ENCODE measurements around the gene AGPAT3. TPM values are rescaled to one million over a fixed set of nuclear protein-coding genes. Genes with fewer than 3 reads are reported as not detected.
"Not testable (repeated sequence)": the region's sequence is repeated elsewhere in the genome, so short reads cannot be mapped to it uniquely, and the experiment has no call there.

AGPAT3 gene
- total RNA-seq, result 43.7 and 80.9 TPM in 2 replicates

- no peak for DNase-seq (ENCODE audit: low read depth, low spot score)
Measured at GRCh38 chr21:43864962-43865539, at the start of gene AGPAT3. TSS of gene AGPAT3 (plus strand) at chr21:43865223. CDS start at chr21:43959682, 94,459 bp downstream.

GRCh38 chr21:43815991-43816390 lies 49.0 kb upstream of the AGPAT3 start:
- DNase-seq (ENCODE audit: low read depth, low spot score), result no peak

- no peak for DNase-seq (ENCODE audit: low read depth, low spot score)
Measured at GRCh38 chr21:43816611-43817071, 48.4 kb upstream of the AGPAT3 start.

DNA sequence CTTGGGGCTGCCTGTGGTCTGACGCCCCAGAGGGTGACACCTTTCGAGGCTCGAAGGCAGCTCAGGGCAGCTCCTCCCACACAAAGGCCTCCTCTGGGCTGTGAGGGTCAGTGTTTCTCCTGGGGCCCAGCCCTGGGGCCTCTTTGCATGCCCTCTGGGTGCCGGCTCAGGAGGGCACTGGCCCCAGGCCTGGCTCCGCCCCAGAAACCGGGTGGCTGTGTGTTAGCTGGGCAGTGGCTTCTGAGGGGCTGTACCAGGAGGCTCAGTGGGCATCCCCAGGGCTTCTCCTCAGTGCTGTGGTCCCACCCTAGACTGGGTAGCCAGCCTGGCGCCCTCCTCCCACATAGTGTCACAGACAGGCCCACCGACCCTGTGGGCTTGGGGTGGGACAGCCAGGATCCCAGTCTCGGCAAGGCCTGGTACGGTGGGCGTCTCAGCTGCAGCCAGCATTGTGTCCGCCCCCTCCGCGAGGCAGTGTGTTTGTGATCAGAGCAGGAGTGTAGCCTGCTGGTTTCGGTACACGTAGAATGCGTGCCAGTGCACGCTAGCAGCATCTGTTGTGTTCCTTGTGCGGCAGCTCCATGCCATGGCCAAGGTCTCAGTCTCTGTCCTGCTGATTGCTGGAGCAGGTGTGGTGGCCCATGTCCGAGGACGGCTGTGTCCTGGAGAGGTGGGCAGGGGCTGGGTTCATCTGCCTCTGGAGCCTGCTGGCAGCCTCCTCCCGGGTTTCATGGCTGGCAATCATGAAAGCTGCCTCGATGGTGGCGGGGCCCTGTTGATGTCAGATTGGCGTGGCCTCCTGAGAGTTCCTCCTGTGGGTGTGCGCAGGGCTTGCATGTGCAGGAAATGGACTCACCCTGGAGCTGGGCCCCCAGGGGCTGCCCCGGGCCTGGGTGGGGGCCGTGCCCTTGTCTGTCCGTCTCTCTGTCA lies 47.6 kb upstream of the AGPAT3 start:
- no peak for DNase-seq (ENCODE audit: low read depth, low spot score)

DNA sequence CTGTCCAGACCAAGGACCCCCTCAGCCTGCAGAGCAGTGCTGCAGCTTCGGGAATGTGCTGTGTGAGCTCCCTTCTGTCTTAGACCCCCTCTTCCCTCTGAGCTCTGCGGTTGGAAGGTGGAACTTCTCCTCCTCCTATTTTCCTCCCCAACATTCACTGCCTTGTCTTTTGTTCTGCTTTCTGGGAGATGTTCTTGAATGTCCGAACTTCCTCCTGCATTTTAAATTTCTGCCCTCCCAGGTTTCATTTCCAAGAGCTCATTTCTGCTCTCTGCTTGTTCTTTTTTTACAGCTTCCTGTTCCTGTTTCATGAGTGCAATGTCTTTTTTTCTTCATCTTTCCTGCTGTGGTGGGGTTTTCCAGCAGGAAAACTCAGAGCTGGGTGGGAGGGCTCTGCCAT lies 46.3 kb upstream of the AGPAT3 start:
- no peak for DNase-seq (ENCODE audit: low read depth, low spot score)

- no peak for DNase-seq (ENCODE audit: low read depth, low spot score)
Measured at GRCh38 chr21:43819511-43820405, 45.3 kb upstream of the AGPAT3 start.

GRCh38 chr21:43820466-43820865 lies 44.6 kb upstream of the AGPAT3 start:
- no peak for DNase-seq (ENCODE audit: low read depth, low spot score)

DNA sequence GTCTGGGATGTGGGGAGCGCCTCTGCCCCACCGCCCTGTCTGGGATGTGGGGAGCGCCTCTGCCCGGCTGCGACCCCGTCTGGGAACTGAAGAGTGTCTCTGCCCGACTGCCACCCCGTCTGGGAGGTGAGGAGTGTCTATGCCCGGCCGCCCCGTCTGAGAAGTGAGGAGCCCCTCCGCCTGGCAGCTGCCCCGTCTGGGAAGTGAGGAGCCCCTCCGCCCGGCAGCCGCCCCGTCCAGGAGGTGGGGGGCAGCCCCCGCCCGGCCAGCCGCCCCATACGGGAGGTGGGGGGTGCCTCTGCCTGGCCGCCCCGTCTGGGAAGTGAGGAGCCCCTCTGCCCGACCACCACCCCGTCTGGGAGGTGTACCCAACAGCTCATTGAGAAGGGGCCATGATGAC lies 42.9 kb upstream of the AGPAT3 start:
- DNase-seq (ENCODE audit: low read depth, low spot score), result not testable (repeated sequence)

GRCh38 chr21:43822741-43823140 lies 42.3 kb upstream of the AGPAT3 start:
- DNase-seq (ENCODE audit: low read depth, low spot score), result not testable (repeated sequence)

GRCh38 chr21:43824333-43825241 lies 40.4 kb upstream of the AGPAT3 start:
- DNase-seq (ENCODE audit: low read depth, low spot score), result no peak

DNA sequence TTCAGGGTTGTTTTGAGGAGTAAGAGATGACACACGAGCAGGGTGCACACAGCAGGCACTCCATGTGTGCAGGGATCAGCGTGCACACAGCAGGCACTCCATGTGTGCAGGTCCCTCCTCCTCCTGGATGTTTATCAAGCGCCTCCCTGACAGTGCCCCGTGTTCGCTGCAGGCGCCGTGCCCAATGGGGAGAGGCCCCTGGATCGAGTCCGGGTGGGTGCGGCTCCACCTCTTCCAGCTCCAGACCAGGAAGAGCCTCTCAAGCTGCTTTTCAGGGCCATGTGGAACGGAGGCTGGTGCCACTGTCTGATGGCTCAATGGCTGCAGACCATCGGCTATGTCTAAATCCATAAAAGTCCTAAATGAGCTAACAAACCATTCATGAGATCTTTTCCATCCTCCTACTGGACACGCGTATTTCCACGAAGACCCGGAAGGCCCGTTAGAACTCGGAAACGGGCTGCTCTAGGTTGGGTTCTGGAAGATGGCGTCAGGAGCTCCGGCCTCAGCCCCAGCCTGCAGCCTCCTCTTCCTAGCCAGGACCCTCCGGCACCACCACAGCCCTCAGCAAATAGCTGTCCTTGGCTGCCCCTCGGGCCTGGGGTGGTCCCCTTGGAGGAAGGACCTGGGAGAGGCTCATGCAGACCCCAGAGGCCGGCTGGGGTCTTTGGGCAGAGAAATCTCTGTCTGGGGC lies 39.6 kb upstream of the AGPAT3 start:
- no peak for DNase-seq (ENCODE audit: low read depth, low spot score)

DNA sequence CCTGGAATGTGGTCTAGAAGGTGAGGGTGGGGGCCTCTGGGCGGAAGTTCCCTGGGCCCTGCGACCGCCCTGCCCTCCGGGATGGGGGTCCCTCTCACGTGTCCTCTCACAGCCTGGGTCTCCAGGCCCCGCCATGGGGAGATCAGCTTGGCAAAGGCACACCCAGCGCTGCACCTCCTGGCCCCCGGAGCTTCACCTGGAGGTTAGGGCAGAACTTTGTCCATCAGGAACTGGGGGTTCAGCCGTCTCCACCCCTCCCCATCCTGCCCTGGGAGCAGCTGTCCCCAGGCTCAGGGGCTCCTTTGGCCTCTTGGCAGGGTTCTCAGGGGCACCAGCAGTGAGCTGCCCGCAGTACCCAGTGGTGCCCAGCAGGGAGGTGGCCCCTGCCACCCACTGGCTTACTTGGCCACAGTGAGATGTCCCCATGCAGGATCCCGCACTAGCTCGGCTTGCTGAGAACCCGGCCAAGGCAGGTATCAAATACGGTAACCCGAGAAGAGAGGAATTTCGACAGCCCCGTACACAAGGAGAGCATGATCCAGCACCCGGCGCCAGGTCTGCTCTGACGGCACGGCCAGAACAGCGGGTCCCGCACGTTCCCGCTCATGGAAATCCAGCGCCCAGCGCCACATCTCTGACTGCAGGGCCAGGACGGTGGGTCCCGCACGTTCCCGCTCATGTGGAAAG lies 38.9 kb upstream of the AGPAT3 start:
- no peak for DNase-seq (ENCODE audit: low read depth, low spot score)

DNA sequence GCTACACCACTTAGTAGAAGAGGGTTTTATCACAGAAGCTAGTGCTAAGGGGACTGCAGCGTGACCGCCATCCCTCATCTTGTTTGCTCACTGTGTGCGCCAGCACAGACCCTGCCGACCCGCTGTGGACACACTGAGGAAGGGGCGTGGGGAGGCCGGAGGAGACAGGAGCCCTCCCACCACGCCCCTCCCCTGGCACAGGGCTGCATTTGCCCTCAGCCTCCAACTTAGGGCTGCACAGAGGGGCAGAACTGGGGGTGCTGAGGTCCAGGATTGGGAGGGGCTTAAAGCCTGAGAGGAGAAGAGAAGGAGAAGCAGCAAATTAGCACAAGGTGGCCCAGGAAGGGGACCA lies 38.4 kb upstream of the AGPAT3 start:
- no peak for DNase-seq (ENCODE audit: low read depth, low spot score)

- DNase-seq (ENCODE audit: low read depth, low spot score), result no peak
Measured at GRCh38 chr21:43827015-43827611, 37.9 kb upstream of the AGPAT3 start.

DNA sequence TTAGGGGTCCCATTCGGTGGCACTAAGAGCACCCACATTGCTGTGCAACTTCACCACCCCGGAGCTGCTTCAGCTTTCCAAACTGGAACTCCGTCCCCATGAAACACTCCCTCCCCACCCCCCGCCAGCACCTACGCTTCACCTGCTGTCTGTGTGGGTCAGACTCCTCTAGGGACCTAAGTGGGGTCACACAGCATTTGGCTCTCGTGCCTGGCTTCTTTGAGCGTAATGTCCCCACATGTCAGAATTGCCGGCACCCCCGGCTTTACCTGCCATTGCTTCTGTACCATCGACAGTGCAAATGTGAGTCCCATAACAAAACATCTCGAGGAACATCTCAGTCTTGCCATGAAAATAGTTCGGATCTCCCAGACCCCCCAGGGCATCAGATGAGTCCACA lies 35.9 kb upstream of the AGPAT3 start:
- DNase-seq (ENCODE audit: low read depth, low spot score), result no peak

GRCh38 chr21:43829575-43830119 lies 35.4 kb upstream of the AGPAT3 start:
- DNase-seq (ENCODE audit: low read depth, low spot score), result no peak

- DNase-seq (ENCODE audit: low read depth, low spot score), result no peak
Measured at GRCh38 chr21:43832158-43832550, 32.9 kb upstream of the AGPAT3 start.

DNA sequence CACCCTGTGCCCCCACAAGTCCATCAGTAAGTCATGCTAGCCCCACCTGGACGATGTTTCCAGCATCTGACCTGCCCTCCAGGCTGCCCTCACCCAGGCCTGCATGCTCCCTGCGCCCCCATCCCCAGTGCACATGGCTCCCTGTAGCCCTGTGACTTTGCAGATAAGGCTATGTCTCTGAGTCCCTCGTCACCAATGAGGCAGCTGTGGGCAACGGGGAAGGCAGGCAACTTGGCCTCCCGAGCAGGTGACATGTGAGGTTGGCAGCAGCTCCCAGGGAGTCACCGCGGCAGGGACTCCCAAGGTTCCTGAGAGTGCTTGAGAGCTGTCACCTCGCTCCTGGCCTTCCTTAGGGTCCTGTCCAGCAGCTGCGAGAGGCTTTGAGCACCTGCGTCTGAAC lies 32.4 kb upstream of the AGPAT3 start:
- no peak for DNase-seq (ENCODE audit: low read depth, low spot score)

Data from pulmonary artery endothelial cell (primary cell).